HCT116 (cell line): ENCODE results near the gene NIPA2. TPM values are rescaled to one million over a fixed set of nuclear protein-coding genes. Genes with fewer than 3 reads are reported as not detected.

Experiments
- ATAC-seq: fragments of 200-7000 bp; cut with Tn5 transposase; 2 replicates; pipeline ENCODE4 v1.9.1; 2020; ENCODE audit warnings: mild to moderate bottlenecking, moderate library complexity
- BruUV-seq: library from RNA; stranded (reverse); fragments of 400-500 nt; replicated peaks from 2 replicates; lab custom pipeline; 2021; lab: Mats Ljungman, UMichigan
- CTCF ChIA-PET: fragments of 300-600 bp; sonication (Branson Sonifier 250); formaldehyde crosslinking; loops from one replicate; lab custom pipeline; 2021; ENCODE audit warnings: antibody characterized with exemption; lab: Charles Lee
- POLR2A ChIA-PET: fragments of 300-600, 350-600 bp; sonication (Branson Sonifier 250); formaldehyde crosslinking; loops from one replicate; lab custom pipeline; 2021; ENCODE audit warnings: antibody characterized with exemption; lab: Charles Lee
- RAD21 ChIA-PET, 2 experiments: fragments of 300-600 bp; sonication (Branson Sonifier 250); formaldehyde crosslinking; loops; one replicate each; lab custom pipeline; 2023; ENCODE audit warnings: low total read pairs in 2 of 2; ENCODE audit not compliant: uncharacterized antibody in 2 of 2, unreplicated experiment in 2 of 2, low non-redundant PET in 1 of 2; lab: Charles Lee
- DNase-seq: peaks from one replicate; pipeline ENCODE4 v3.0.0-alpha.2; 2010; ENCODE audit warnings: low read depth, low spot score
- H2AFZ ChIP-seq: fragments of 200-600 bp; shearing (Covaris generic), sonication (generic); 2 replicates; pipeline ENCODE4 v1.6.1; 2017; ENCODE audit warnings: low read depth, mixed run types, mixed read lengths, antibody characterized with exemption, low read length; ENCODE audit not compliant: poor library complexity, severe bottlenecking
- H3K27ac ChIP-seq: 2 replicates; pipeline ENCODE4 v1.5.1; 2012; ENCODE audit warnings: low read depth, low read length
- H3K27me3 ChIP-seq: fragments of 200-600 bp; sonication (generic); 2 replicates; pipeline ENCODE4 v1.6.1; 2016; ENCODE audit warnings: mixed run types, low read length, mixed read lengths; ENCODE audit not compliant: insufficient read depth
- H3K36me3 ChIP-seq, 2 experiments: fragments of 200-500 bp in 1 of 2; fragments of 200-600 bp in 1 of 2; sonication (Bioruptor generic) in 1 of 2; sonication (generic) in 1 of 2; 2 replicates each; pipeline versions ENCODE4 v1.5.1 to v1.6.1; 2014 to 2016; ENCODE audit warnings: low read length in 2 of 2, inconsistent platforms in 1 of 2, mixed read lengths in 1 of 2, mixed run types in 1 of 2; ENCODE audit not compliant: insufficient read depth in 2 of 2, control insufficient read depth in 1 of 2
- H3K4me1 ChIP-seq, 2 experiments: fragments of 200-600 bp in 1 of 2; sonication (generic) in 1 of 2; 2 replicates each; pipeline versions ENCODE4 v1.5.1 to v1.6.1; 2012 to 2017; ENCODE audit warnings: low read length in 2 of 2, inconsistent platforms in 1 of 2, mild to moderate bottlenecking in 1 of 2, mixed read lengths in 1 of 2, mixed run types in 1 of 2, moderate library complexity in 1 of 2; ENCODE audit not compliant: insufficient read depth in 2 of 2, control insufficient read depth in 1 of 2
- H3K4me2 ChIP-seq: fragments of 200-600 bp; sonication (generic); 2 replicates; pipeline ENCODE4 v1.6.1; 2017; ENCODE audit warnings: mixed run types, low read length, mixed read lengths
- H3K4me3 ChIP-seq, 2 experiments: fragments of 200-600 bp in 1 of 2; sonication (generic) in 1 of 2; replicated peaks in 1 of 2; 2 replicates each; pipeline ENCODE4 v1.5.1; 2011 to 2016; ENCODE audit warnings: low read length in 2 of 2, control low read depth in 1 of 2, low read depth in 1 of 2, mild to moderate bottlenecking in 1 of 2, mixed read lengths in 1 of 2, mixed run types in 1 of 2
- H3K79me2 ChIP-seq: fragments of 200-600 bp; sonication (generic); 2 replicates; pipeline ENCODE4 v1.6.1; 2017; ENCODE audit warnings: mild to moderate bottlenecking, mixed run types, low read length, moderate library complexity, mixed read lengths; ENCODE audit not compliant: insufficient read depth
- H3K9ac ChIP-seq: fragments of 200-600 bp; sonication (generic); 2 replicates; pipeline ENCODE4 v1.6.1; 2016; ENCODE audit warnings: low read length, mixed read lengths
- H3K9me2 ChIP-seq: fragments of 200-600 bp; sonication (generic), shearing (Covaris generic); 2 replicates; pipeline ENCODE4 v1.6.1; 2017; ENCODE audit warnings: mixed run types, mild to moderate bottlenecking, moderate library complexity; ENCODE audit not compliant: insufficient read depth
- H3K9me3 ChIP-seq, 2 experiments: fragments of 200-500 bp in 1 of 2; fragments of 200-600 bp in 1 of 2; sonication (Bioruptor generic) in 1 of 2; sonication (generic) in 1 of 2; 2 replicates each; pipeline ENCODE4 v1.6.1; 2014 to 2017; ENCODE audit warnings: low read length in 2 of 2, mixed read lengths in 2 of 2, inconsistent platforms in 1 of 2, low read depth in 1 of 2, mild to moderate bottlenecking in 1 of 2, mixed run types in 1 of 2, moderate library complexity in 1 of 2; ENCODE audit not compliant: control insufficient read depth in 1 of 2, insufficient read depth in 1 of 2
- H4K20me1 ChIP-seq: fragments of 200-600 bp; sonication (generic), shearing (Covaris generic); 2 replicates; pipeline ENCODE4 v1.6.1; 2017; ENCODE audit warnings: mixed run types, mild to moderate bottlenecking, moderate library complexity; ENCODE audit not compliant: insufficient read depth
- ATF3 ChIP-seq: IDR thresholded peaks from 2 replicates; pipeline ENCODE4 v1.6.1; 2012
- CBX3 ChIP-seq: IDR thresholded peaks from 2 replicates; pipeline ENCODE4 v1.6.1; 2012; ENCODE audit warnings: low read depth
- CEBPB ChIP-seq: IDR thresholded peaks from 2 replicates; pipeline ENCODE4 v1.6.1; 2012; ENCODE audit warnings: low read depth
- EGR1 ChIP-seq: IDR thresholded peaks from 2 replicates; pipeline ENCODE4 v1.6.1; 2012; ENCODE audit warnings: low read depth
- ELF1 ChIP-seq: IDR thresholded peaks from 2 replicates; pipeline ENCODE4 v1.6.1; 2012; ENCODE audit warnings: low read depth, borderline replicate concordance
- EZH2 ChIP-seq: fragments of 200-600 bp; sonication (generic); IDR thresholded peaks from 2 replicates; pipeline ENCODE4 v1.6.1; 2017; ENCODE audit warnings: antibody characterized with exemption, mixed run types
- JUND ChIP-seq: IDR thresholded peaks from 2 replicates; pipeline ENCODE4 v1.6.1; 2012
- MAX ChIP-seq: IDR thresholded peaks from 2 replicates; pipeline ENCODE4 v1.6.1; 2012
- POLR2A ChIP-seq: IDR thresholded peaks from 2 replicates; pipeline ENCODE4 v1.7.0; 2011; ENCODE audit warnings: borderline replicate concordance; ENCODE audit not compliant: insufficient read depth, insufficient read length; ENCODE audit errors: extremely low read depth
- RAD21 ChIP-seq: IDR thresholded peaks from 2 replicates; pipeline ENCODE4 v1.6.1; 2012; ENCODE audit warnings: low read depth, mild to moderate bottlenecking
- SP1 ChIP-seq: IDR thresholded peaks from 2 replicates; pipeline ENCODE4 v1.6.1; 2012; ENCODE audit warnings: low read depth
- SRF ChIP-seq: IDR thresholded peaks from 2 replicates; pipeline ENCODE4 v1.6.1; 2012; ENCODE audit warnings: low read depth
- TCF7L2 ChIP-seq: IDR thresholded peaks from 2 replicates; pipeline ENCODE4 v1.7.0; 2011; ENCODE audit warnings: borderline replicate concordance, inconsistent platforms; ENCODE audit not compliant: insufficient read depth, insufficient read length; ENCODE audit errors: extremely low read depth
- YY1 ChIP-seq: IDR thresholded peaks from 2 replicates; pipeline ENCODE4 v1.6.1; 2011; ENCODE audit warnings: low read length, low read depth, moderate library complexity, mild to moderate bottlenecking; ENCODE audit not compliant: insufficient replicate concordance; ENCODE audit errors: extremely low read depth
- ZFX ChIP-seq: fragments of 450-650 bp; IDR thresholded peaks from 2 replicates; pipeline ENCODE4 v1.6.1; 2017
- intact Hi-C: fragments of 100-400 bp; cut with micrococcal nuclease; formaldehyde crosslinking; loops from 2 replicates; pipeline ENCODE4 v1.10.0; 2022
- total RNA-seq: library from RNA; stranded (reverse); gene quantifications from one replicate; pipeline ENCODE4 v1.2.1, GENCODE V29; 2021; ENCODE audit not compliant: unreplicated experiment
- TF ChIP-seq, protein P1 (sequence below): IDR thresholded peaks from 2 replicates; pipeline ENCODE4 v1.6.1; 2012; ENCODE audit warnings: low read depth

The NIPA2 gene
- total RNA-seq, 1 experiment from 2014 or later: 54.4 TPM

DNA sequence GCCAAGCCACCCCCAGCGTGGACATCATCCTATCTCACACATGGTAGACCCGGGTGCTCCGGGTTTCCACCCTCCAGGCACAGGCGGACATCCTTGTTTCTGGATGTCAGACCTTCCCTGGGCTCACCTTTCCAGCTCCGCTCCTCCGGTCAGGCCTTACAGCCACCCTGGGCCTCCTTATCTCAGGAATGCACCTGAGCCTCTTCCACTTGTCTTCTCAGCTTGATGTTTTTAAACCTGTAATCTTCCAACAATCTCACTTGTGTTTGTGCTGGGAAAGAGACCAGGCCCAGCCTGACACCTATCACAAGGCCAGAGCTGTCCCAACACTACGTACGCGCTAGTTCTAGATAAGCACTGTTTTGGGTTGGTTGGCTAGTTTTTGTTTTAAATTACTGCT is 53.9 kb downstream of the NIPA2 start (continued):
- TF ChIP-seq, protein P1, sequence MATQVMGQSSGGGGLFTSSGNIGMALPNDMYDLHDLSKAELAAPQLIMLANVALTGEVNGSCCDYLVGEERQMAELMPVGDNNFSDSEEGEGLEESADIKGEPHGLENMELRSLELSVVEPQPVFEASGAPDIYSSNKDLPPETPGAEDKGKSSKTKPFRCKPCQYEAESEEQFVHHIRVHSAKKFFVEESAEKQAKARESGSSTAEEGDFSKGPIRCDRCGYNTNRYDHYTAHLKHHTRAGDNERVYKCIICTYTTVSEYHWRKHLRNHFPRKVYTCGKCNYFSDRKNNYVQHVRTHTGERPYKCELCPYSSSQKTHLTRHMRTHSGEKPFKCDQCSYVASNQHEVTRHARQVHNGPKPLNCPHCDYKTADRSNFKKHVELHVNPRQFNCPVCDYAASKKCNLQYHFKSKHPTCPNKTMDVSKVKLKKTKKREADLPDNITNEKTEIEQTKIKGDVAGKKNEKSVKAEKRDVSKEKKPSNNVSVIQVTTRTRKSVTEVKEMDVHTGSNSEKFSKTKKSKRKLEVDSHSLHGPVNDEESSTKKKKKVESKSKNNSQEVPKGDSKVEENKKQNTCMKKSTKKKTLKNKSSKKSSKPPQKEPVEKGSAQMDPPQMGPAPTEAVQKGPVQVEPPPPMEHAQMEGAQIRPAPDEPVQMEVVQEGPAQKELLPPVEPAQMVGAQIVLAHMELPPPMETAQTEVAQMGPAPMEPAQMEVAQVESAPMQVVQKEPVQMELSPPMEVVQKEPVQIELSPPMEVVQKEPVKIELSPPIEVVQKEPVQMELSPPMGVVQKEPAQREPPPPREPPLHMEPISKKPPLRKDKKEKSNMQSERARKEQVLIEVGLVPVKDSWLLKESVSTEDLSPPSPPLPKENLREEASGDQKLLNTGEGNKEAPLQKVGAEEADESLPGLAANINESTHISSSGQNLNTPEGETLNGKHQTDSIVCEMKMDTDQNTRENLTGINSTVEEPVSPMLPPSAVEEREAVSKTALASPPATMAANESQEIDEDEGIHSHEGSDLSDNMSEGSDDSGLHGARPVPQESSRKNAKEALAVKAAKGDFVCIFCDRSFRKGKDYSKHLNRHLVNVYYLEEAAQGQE: no peak
- TF ChIP-seq ELF1: no peak
- TF ChIP-seq CEBPB: no peak

- TF ChIP-seq ELF1 (no peak), SRF (no peak), EGR1 (no peak), TCF7L2 (no peak), EZH2 (no peak), ATF3 (no peak), RAD21 (no peak), POLR2A (no peak), SP1 (no peak), YY1 (no peak), JUND (no peak), ZFX (no peak), MAX (no peak), CBX3 (no peak)
- TF ChIP-seq, protein P1: no peak
- no peaks in the 10 kb centered on the region for H3K79me2 ChIP-seq
- ChIA-PET CTCF (no interaction called here), RAD21 (no interaction called here), POLR2A (interaction anchor here (0.7 kb wide), 1 partner anchor 22 kb away, joined by 3 read pairs; no protein-coding TSS in a partner anchor)
- DNase-seq: no peak
- H3K9me3 ChIP-seq: no peaks in the 10 kb centered on the region
- no TSS peak for BruUV-seq
- H4K20me1 ChIP-seq: no peaks in the 10 kb centered on the region
- H3K4me1 ChIP-seq: peaks cover 14 to 27% of the 10 kb centered on the region in 2 experiments
- H3K9ac ChIP-seq: no peak overlapping the region
- no peak overlapping the region for H2AFZ ChIP-seq
- H3K36me3 ChIP-seq: peaks cover 7 to 11% of the 10 kb centered on the region in 2 experiments; a peak in 2 of 4 replicates
- no peaks in the 10 kb centered on the region for H3K27me3 ChIP-seq
- intact Hi-C loops: no loop called here
- H3K4me2 ChIP-seq: no peak overlapping the region
- H3K4me3 ChIP-seq: no peak overlapping the region
- no peak overlapping the region for H3K27ac ChIP-seq
- H3K9me2 ChIP-seq: no peaks in the 10 kb centered on the region
- no peak for ATAC-seq
Measured at GRCh38 chr15:22893081-22893480, 54.6 kb downstream of the NIPA2 start.
